ENCODE data around the gene ERAP2. TPM values are rescaled to one million over a fixed set of nuclear protein-coding genes. Genes with fewer than 3 reads are reported as not detected.

Gene ERAP2
- total RNA-seq, 2 experiments from 2014 or later, result 56.6 to 61.4 TPM

DNA sequence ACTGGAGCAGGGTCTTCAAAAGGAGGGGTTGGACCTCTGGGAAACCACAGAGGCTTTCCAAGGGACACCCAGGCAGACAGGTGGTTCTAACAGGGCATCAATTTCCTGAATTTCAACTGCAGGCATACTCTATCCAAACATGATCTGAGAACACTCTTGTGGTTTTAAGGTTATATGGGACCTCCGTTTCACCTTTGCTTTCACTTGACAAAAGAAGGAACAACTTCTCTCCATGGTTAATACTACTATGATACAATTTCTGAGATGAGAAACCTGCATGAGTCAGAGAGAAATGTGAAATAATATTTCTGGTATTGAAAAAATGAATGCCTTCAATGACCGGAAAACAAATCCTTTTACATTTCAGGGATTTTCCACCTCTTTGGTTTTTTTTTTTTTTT lies 40.5 kb upstream of the ERAP2 start:
- no peak for ATAC-seq (ENCODE audit: poor library complexity)
- CTCF ChIA-PET, result no interaction called here
- H3K27ac Mint-ChIP-seq, result no peak overlapping the region

DNA sequence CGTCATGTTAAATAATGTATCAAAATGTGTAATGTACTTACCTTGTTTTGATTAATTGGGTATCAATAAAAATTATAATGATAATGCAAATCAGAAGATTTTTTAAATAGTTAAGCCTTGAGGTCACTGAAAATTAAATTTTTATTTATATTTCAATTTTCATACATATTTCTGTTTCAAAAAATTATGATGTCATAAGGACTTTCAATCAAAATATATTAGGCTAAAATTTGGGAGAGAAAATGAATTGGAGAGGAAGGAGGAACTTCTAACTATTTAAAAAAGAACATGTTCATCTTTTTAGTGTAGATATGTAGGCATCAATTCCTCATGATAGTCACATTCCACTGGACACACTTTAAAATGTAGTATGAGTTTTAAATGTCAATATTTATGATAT lies 39.5 kb upstream of the ERAP2 start:
- ChIA-PET POLR2A (no interaction called here), CTCF (no interaction called here)
- Mint-ChIP-seq H3K36me3 (ENCODE audit: low read depth) (no peaks in the 10 kb centered on the region), H3K9me3 (no peaks in the 10 kb centered on the region), H3K4me1 (ENCODE audit: low read depth) (peaks cover 5% of the 10 kb centered on the region), H3K27me3 (no peaks in the 10 kb centered on the region), H3K27ac (no peak overlapping the region), H3K4me3 (no peak overlapping the region)
- TF ChIP-seq, protein P1, sequence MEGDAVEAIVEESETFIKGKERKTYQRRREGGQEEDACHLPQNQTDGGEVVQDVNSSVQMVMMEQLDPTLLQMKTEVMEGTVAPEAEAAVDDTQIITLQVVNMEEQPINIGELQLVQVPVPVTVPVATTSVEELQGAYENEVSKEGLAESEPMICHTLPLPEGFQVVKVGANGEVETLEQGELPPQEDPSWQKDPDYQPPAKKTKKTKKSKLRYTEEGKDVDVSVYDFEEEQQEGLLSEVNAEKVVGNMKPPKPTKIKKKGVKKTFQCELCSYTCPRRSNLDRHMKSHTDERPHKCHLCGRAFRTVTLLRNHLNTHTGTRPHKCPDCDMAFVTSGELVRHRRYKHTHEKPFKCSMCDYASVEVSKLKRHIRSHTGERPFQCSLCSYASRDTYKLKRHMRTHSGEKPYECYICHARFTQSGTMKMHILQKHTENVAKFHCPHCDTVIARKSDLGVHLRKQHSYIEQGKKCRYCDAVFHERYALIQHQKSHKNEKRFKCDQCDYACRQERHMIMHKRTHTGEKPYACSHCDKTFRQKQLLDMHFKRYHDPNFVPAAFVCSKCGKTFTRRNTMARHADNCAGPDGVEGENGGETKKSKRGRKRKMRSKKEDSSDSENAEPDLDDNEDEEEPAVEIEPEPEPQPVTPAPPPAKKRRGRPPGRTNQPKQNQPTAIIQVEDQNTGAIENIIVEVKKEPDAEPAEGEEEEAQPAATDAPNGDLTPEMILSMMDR (IDR thresholded peaks at IDR 0.05), result no peak
- H3K36me3 ChIP-seq (ENCODE audit: insufficient read depth, low read length), result no peaks in the 10 kb centered on the region
- H3K27ac ChIP-seq (ENCODE audit: low read depth in 1 of 2, low read length in 2 of 2), result no peak overlapping the region
- ATAC-seq (ENCODE audit: poor library complexity) (no peak), DNase-seq (no peak)
- H3K27me3 ChIP-seq (ENCODE audit: control insufficient read depth in 1 of 2, insufficient read depth in 2 of 2, low read length in 2 of 2), result no peaks in the 10 kb centered on the region
- no peak overlapping the region for H3K4me3 ChIP-seq (ENCODE audit: low read length)
- no peaks in the 10 kb centered on the region for H3K9me3 ChIP-seq (ENCODE audit: control insufficient read depth in 1 of 2, insufficient read depth in 1 of 2, low read length in 2 of 2)
- H3K4me1 ChIP-seq (ENCODE audit: insufficient read depth, low read length), result no peaks in the 10 kb centered on the region
- intact Hi-C loops (cut with DNase I, micrococcal nuclease), result no loop called here

More for the DNA sequence above, 40.5 kb upstream of the ERAP2 start:
- H3K4me3 Mint-ChIP-seq, result no peak overlapping the region
- H3K9me3 Mint-ChIP-seq, result no peaks in the 10 kb centered on the region
- Histone ChIP-seq H3K9me3 (ENCODE audit: control insufficient read depth in 1 of 2, insufficient read depth in 1 of 2, low read length in 2 of 2) (no peaks in the 10 kb centered on the region), H3K4me1 (ENCODE audit: insufficient read depth, low read length) (no peaks in the 10 kb centered on the region), H3K4me3 (ENCODE audit: low read length) (no peak overlapping the region), H3K36me3 (ENCODE audit: insufficient read depth, low read length) (no peaks in the 10 kb centered on the region), H3K27me3 (ENCODE audit: control insufficient read depth in 1 of 2, insufficient read depth in 2 of 2, low read length in 2 of 2) (no peaks in the 10 kb centered on the region), H3K27ac (ENCODE audit: low read depth in 1 of 2, low read length in 2 of 2) (no peak overlapping the region)
- no peaks in the 10 kb centered on the region for H3K27me3 Mint-ChIP-seq
- TF ChIP-seq, protein P1 (IDR thresholded peaks at IDR 0.05), result no peak
- POLR2A ChIA-PET, result no interaction called here
- H3K4me1 Mint-ChIP-seq (ENCODE audit: low read depth), result peaks cover 5% of the 10 kb centered on the region
- DNase-seq, result no peak
- no peaks in the 10 kb centered on the region for H3K36me3 Mint-ChIP-seq (ENCODE audit: low read depth)
- intact Hi-C loops (cut with DNase I, micrococcal nuclease), result no loop called here

DNA sequence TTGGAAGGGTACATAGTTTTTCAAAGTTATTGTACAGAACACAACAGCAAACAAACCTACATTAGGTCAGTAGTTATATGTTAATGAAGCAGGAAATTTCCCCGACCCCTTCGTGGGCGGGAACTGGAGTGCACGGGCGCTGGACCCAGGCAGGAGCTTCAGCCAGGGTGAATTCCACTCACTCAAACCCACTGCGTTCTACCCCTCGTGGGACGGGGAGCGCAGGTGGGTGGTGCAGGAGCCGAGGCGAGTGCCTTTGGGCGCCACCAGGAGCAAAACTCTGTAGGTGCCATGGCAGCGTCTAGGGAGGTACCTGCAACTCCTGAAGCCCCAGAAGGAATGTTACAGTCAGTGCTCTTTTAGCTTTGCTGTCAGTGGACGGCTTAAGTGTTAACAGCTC lies 39.0 kb upstream of the ERAP2 start:
- no peak overlapping the region for H3K27ac Mint-ChIP-seq
- H3K27me3 Mint-ChIP-seq, result no peaks in the 10 kb centered on the region
- H3K4me3 Mint-ChIP-seq, result no peak overlapping the region
- TF ChIP-seq, protein P1 (IDR thresholded peaks at IDR 0.05), result no peak
- Histone ChIP-seq H3K9me3 (ENCODE audit: control insufficient read depth in 1 of 2, insufficient read depth in 1 of 2, low read length in 2 of 2) (no peaks in the 10 kb centered on the region), H3K36me3 (ENCODE audit: insufficient read depth, low read length) (no peaks in the 10 kb centered on the region), H3K27ac (ENCODE audit: low read depth in 1 of 2, low read length in 2 of 2) (no peak overlapping the region), H3K27me3 (ENCODE audit: control insufficient read depth in 1 of 2, insufficient read depth in 2 of 2, low read length in 2 of 2) (no peaks in the 10 kb centered on the region), H3K4me3 (ENCODE audit: low read length) (no peak overlapping the region), H3K4me1 (ENCODE audit: insufficient read depth, low read length) (no peaks in the 10 kb centered on the region)
- no peaks in the 10 kb centered on the region for H3K36me3 Mint-ChIP-seq (ENCODE audit: low read depth)
- POLR2A ChIA-PET, result no interaction called here
- ATAC-seq (ENCODE audit: poor library complexity) (no peak), DNase-seq (no peak)
- peaks cover 5% of the 10 kb centered on the region for H3K4me1 Mint-ChIP-seq (ENCODE audit: low read depth)
- no peaks in the 10 kb centered on the region for H3K9me3 Mint-ChIP-seq
- intact Hi-C loops (cut with DNase I, micrococcal nuclease), result no loop called here
- CTCF ChIA-PET, result no interaction called here
